ENCODE data around the gene LACTB. TPM values are rescaled to one million over a fixed set of nuclear protein-coding genes. Genes with fewer than 3 reads are reported as not detected.

The LACTB gene
- total and polyA plus RNA-seq, 2 of the 13 experiments (the other 11 are each of a cell fraction or from before 2014, with no cell fraction given): 14.8 to 23.0 TPM

DNA sequence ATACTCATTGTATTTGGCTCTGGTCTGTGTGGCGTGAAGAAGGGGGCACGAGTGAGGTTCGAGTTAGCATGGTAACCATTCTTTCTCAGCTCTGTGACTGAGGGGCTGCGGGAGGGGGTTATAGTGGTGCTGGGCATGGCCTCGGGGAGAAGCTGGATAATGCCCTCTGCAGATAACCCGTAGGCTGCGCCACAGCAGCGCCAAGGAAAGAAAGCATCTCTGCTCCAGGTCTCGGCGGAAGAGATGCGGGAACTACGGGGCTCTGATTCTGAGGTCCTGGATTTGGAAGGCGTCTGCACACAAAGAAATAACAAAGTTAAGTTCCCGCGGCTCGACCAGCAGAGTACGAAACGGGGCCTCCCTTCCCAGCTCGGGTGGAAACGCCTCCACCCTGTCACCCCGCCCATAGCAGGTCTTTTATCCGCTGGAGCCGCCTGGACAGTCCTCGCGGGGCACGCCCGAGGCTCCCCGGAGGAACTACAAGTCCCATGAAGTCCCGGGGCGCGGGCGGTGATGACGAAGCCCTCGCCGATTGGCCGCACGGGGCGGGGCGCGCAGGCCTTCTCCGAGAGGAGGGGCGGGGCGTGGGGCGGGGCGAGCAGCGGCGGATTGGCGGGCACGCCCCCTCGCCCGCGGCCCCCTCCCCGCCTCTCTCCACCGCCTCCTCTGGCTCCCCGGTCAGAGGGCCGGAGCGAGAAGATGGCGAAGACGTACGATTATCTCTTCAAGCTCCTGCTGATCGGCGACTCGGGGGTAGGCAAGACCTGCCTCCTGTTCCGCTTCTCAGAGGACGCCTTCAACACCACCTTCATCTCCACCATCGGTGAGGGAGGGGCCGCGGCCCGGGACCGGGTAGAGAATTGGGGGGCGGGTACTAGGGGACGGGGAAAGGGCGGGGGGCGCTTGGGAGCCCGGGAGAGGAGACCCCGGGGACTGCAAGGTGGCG lies 67.5 kb downstream of the LACTB start, which contains the start of gene RAB8B (continued):
- TF ChIP-seq ZNF17 (CRISPR knock-in tag; IDR thresholded peaks at IDR 0.05): no peak
- TF ChIP-seq ZNF709 (CRISPR knock-in tag; IDR thresholded peaks at IDR 0.05): no peak
- no peak for TF ChIP-seq TOE1 (CRISPR knock-in tag; IDR thresholded peaks at IDR 0.05)
- TF ChIP-seq ZNF496 (CRISPR knock-in tag; IDR thresholded peaks at IDR 0.05; ENCODE audit: insufficient replicate concordance): no peak
- TF ChIP-seq ZNF484 (CRISPR knock-in tag; IDR thresholded peaks at IDR 0.05; ENCODE audit: borderline replicate concordance, low read depth): no peak
- no peak for TF ChIP-seq ZBTB8A (CRISPR knock-in tag; IDR thresholded peaks at IDR 0.05; ENCODE audit: borderline replicate concordance, low read depth)
- TF ChIP-seq ZSCAN12 (CRISPR knock-in tag; IDR thresholded peaks at IDR 0.05): no peak
- TF ChIP-seq, protein P1, sequence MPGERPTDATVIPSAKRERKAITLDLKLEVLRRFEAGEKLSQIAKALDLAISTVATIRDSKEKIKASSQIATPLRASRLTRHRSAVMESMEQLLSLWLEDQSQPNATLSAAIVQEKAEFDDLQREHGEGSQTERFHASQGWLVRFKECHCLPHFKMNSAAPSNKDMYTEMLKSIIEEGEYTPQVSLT (CRISPR knock-in tag; IDR thresholded peaks at IDR 0.05; ENCODE audit: borderline replicate concordance, low read depth): no peak
- no peak for TF ChIP-seq SRSF9 (IDR thresholded peaks at IDR 0.05; ENCODE audit: borderline replicate concordance, insufficient read depth, low read depth, low read length, poor library complexity, severe bottlenecking)
- no peak for TF ChIP-seq ZKSCAN8 (CRISPR knock-in tag; IDR thresholded peaks at IDR 0.05; ENCODE audit: borderline replicate concordance)
- TF ChIP-seq SOX6 (IDR thresholded peaks at IDR 0.05): no peak
- 0 out of 2 replicates have a peak, but pooled peaks have one; percentile 24 for TF ChIP-seq SOX6 (CRISPR knock-in tag; IDR thresholded peaks at IDR 0.05)
- TF ChIP-seq, protein P2, sequence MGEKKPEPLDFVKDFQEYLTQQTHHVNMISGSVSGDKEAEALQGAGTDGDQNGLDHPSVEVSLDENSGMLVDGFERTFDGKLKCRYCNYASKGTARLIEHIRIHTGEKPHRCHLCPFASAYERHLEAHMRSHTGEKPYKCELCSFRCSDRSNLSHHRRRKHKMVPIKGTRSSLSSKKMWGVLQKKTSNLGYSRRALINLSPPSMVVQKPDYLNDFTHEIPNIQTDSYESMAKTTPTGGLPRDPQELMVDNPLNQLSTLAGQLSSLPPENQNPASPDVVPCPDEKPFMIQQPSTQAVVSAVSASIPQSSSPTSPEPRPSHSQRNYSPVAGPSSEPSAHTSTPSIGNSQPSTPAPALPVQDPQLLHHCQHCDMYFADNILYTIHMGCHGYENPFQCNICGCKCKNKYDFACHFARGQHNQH (CRISPR knock-in tag; IDR thresholded peaks at IDR 0.05): no peak
- TF ChIP-seq ZBTB1 (CRISPR knock-in tag; IDR thresholded peaks at IDR 0.05; ENCODE audit: borderline replicate concordance): no peak
- TF ChIP-seq ZNF251 (CRISPR knock-in tag; IDR thresholded peaks at IDR 0.05): no peak
- TF ChIP-seq NR2F2 (IDR thresholded peaks at IDR 0.05; ENCODE audit: borderline replicate concordance, low read depth): no peak
- peak; percentile 91 for TF ChIP-seq ZNF143 (CRISPR knock-in tag; IDR thresholded peaks at IDR 0.05)
- no peak for TF ChIP-seq TOPORS (CRISPR knock-in tag; IDR thresholded peaks at IDR 0.05)
- TF ChIP-seq ZNF850 (CRISPR knock-in tag; conservative IDR thresholded peaks at IDR 0.05): no peak
- TF ChIP-seq AHR (CRISPR knock-in tag; IDR thresholded peaks at IDR 0.05): no peak
- no peak for TF ChIP-seq ZNF264 (CRISPR knock-in tag; IDR thresholded peaks at IDR 0.05)
- no peak for TF ChIP-seq ZMYM2 (CRISPR knock-in tag; IDR thresholded peaks at IDR 0.05)
- TF ChIP-seq NCOA2 (CRISPR knock-in tag; IDR thresholded peaks at IDR 0.05): no peak
- TF ChIP-seq HNF4G (IDR thresholded peaks at IDR 0.05; ENCODE audit: borderline replicate concordance, low read depth, low read length): no peak
- TF ChIP-seq HNF4G (CRISPR knock-in tag; IDR thresholded peaks at IDR 0.05; ENCODE audit: borderline replicate concordance, low read depth): no peak
- TF ChIP-seq, protein P3, sequence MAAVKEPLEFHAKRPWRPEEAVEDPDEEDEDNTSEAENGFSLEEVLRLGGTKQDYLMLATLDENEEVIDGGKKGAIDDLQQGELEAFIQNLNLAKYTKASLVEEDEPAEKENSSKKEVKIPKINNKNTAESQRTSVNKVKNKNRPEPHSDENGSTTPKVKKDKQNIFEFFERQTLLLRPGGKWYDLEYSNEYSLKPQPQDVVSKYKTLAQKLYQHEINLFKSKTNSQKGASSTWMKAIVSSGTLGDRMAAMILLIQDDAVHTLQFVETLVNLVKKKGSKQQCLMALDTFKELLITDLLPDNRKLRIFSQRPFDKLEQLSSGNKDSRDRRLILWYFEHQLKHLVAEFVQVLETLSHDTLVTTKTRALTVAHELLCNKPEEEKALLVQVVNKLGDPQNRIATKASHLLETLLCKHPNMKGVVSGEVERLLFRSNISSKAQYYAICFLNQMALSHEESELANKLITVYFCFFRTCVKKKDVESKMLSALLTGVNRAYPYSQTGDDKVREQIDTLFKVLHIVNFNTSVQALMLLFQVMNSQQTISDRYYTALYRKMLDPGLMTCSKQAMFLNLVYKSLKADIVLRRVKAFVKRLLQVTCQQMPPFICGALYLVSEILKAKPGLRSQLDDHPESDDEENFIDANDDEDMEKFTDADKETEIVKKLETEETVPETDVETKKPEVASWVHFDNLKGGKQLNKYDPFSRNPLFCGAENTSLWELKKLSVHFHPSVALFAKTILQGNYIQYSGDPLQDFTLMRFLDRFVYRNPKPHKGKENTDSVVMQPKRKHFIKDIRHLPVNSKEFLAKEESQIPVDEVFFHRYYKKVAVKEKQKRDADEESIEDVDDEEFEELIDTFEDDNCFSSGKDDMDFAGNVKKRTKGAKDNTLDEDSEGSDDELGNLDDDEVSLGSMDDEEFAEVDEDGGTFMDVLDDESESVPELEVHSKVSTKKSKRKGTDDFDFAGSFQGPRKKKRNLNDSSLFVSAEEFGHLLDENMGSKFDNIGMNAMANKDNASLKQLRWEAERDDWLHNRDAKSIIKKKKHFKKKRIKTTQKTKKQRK (IDR thresholded peaks at IDR 0.05; ENCODE audit: low read length): no peak

All from HepG2 (cell line).